PC-3 (cell line): Measurements from ENCODE around the gene DNAL4.

Source experiments
- CTCF ChIP-seq: fragments of 300-600 bp; sonication (generic); conservative IDR thresholded peaks from 2 replicates; pipeline ENCODE4 v1.5.1; 2017; ENCODE audit warnings: antibody characterized with exemption, low read depth, mild to moderate bottlenecking, low read length
- EZH2 ChIP-seq: fragments of 300-600 bp; sonication (generic); IDR thresholded peaks from one replicate; pipeline ENCODE4 v1.6.1; 2017; ENCODE audit warnings: antibody characterized with exemption, mild to moderate bottlenecking, low read length; ENCODE audit not compliant: unreplicated experiment

GRCh38 chr22:38792833-38793232 is 1.1 kb downstream of the DNAL4 start:
- no peak for TF ChIP-seq EZH2
- no peak for TF ChIP-seq CTCF
